Lower leg skin (tissue), 3 donors: ENCODE results near the gene PPAT.
"Not testable (repeated sequence)": the region's sequence is repeated elsewhere in the genome, so short reads cannot be mapped to it uniquely, and the experiment has no call there.

Source experiments
- POLR2A ChIP-seq, 2 donors: fragments of 450-650 bp; IDR thresholded peaks; one replicate each; pipeline ENCODE4 v1.6.1; 2016 to 2017; ENCODE audit warnings: antibody characterized with exemption in 2 of 2, mild to moderate bottlenecking in 1 of 2, moderate library complexity in 1 of 2
- TF ChIP-seq, protein P1 (sequence below), 3 donors: fragments of 450-650 bp; IDR thresholded peaks; one replicate each; pipeline ENCODE4 v1.5.1; 2016; ENCODE audit warnings: antibody characterized with exemption in 3 of 3, mild to moderate bottlenecking in 3 of 3, moderate library complexity in 2 of 3

DNA sequence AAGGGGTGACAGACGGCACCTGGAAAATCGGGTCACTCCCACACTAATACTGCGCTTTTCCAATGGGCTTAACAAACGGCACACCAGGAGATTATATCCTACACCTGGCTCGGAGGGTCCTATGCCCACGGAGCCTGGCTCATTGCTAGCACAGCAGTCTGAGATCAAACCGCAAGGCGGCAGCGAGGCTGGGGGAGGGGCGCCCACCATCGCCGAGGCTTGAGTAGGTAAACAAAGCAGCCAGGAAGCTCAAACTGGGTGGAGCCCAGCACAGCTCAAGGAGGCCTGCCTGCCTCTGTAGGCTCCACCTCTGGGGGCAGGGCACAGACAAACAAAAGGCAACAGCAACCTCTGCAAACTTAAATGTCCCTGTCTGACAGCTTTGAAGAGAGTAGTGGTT, 72.4 kb downstream of the PPAT start:
- TF ChIP-seq, protein P1, sequence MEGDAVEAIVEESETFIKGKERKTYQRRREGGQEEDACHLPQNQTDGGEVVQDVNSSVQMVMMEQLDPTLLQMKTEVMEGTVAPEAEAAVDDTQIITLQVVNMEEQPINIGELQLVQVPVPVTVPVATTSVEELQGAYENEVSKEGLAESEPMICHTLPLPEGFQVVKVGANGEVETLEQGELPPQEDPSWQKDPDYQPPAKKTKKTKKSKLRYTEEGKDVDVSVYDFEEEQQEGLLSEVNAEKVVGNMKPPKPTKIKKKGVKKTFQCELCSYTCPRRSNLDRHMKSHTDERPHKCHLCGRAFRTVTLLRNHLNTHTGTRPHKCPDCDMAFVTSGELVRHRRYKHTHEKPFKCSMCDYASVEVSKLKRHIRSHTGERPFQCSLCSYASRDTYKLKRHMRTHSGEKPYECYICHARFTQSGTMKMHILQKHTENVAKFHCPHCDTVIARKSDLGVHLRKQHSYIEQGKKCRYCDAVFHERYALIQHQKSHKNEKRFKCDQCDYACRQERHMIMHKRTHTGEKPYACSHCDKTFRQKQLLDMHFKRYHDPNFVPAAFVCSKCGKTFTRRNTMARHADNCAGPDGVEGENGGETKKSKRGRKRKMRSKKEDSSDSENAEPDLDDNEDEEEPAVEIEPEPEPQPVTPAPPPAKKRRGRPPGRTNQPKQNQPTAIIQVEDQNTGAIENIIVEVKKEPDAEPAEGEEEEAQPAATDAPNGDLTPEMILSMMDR (IDR thresholded peaks at IDR 0.05), result not testable (repeated sequence)
- not testable (repeated sequence) for TF ChIP-seq POLR2A (IDR thresholded peaks at IDR 0.05)
